ENCODE results near the gene NEURL1.

DNA sequence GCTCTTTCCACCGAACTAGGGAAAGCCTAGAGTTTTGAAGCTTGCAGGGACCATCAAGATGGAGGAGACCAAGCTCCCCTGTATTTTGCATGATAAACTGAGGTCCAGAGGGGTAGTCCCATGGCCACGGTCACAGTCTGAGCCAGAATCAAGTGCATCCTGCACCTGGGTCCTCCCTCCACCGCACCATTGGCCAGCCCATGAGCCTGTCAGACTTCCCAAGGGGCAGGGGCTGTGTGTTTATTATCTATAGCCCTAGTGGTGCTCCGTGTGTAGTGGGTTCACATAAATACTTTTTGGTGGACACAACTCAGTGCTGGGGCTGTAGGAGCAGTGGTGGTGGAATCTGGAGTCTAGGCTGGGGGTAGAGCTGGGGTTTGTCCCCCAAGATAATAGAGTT lies 18.1 kb upstream of the NEURL1 start:
- TF ChIP-seq, protein P1, sequence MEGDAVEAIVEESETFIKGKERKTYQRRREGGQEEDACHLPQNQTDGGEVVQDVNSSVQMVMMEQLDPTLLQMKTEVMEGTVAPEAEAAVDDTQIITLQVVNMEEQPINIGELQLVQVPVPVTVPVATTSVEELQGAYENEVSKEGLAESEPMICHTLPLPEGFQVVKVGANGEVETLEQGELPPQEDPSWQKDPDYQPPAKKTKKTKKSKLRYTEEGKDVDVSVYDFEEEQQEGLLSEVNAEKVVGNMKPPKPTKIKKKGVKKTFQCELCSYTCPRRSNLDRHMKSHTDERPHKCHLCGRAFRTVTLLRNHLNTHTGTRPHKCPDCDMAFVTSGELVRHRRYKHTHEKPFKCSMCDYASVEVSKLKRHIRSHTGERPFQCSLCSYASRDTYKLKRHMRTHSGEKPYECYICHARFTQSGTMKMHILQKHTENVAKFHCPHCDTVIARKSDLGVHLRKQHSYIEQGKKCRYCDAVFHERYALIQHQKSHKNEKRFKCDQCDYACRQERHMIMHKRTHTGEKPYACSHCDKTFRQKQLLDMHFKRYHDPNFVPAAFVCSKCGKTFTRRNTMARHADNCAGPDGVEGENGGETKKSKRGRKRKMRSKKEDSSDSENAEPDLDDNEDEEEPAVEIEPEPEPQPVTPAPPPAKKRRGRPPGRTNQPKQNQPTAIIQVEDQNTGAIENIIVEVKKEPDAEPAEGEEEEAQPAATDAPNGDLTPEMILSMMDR (conservative IDR thresholded peaks at IDR 0.05): no peak
- TF ChIP-seq EZH2 (IDR thresholded peaks at IDR 0.05; ENCODE audit: low read depth): no peak
